Measurements from ENCODE around the gene PDE6H. TPM values are rescaled to one million over a fixed set of nuclear protein-coding genes. Genes with fewer than 3 reads are reported as not detected.

The PDE6H gene
- polyA plus RNA-seq, 1 donor (not counting 4 experiments of a cell fraction or from before 2014, with no cell fraction given), result not detected

- DNase-seq (ENCODE audit: low read depth, low spot score) (no peak), FAIRE-seq (peak; percentile 41)
- H3K9me1 ChIP-seq (ENCODE audit: control insufficient read depth, extremely low read depth, insufficient read depth, low read length), result no peaks in the 10 kb centered on the region
- TF ChIP-seq EZH2 (IDR thresholded peaks at IDR 0.05; ENCODE audit: low read length), result no peak
- TF ChIP-seq CTCF (optimal IDR thresholded peaks at IDR 0.05 in 1 of 3, IDR thresholded peaks at IDR 0.05 in 1 of 3, conservative IDR thresholded peaks at IDR 0.05 in 1 of 3; ENCODE audit: extremely low read depth in 1 of 3, insufficient read depth in 2 of 3, low read length in 3 of 3), result peak in 2 of 3 experiments; percentile 28 to 42
- H3K4me2 ChIP-seq (ENCODE audit: control insufficient read depth, extremely low read depth, insufficient read depth, low read depth, low read length), result no peak overlapping the region
- no peak overlapping the region for H2AFZ ChIP-seq (ENCODE audit: control insufficient read depth, low read length)
- H4K20me1 ChIP-seq (ENCODE audit: control insufficient read depth, extremely low read depth, insufficient read depth, low read length), result no peaks in the 10 kb centered on the region
- peaks cover 0 to 2% of the 10 kb centered on the region in 2 experiments for H3K36me3 ChIP-seq (ENCODE audit: control insufficient read depth in 2 of 2, extremely low read depth in 1 of 2, insufficient read depth in 2 of 2, low read length in 2 of 2)
- H3K27me3 ChIP-seq (ENCODE audit: control insufficient read depth, extremely low read depth, insufficient read depth, low read length), result no peaks in the 10 kb centered on the region
- no peaks in the 10 kb centered on the region for H3K9me3 ChIP-seq (ENCODE audit: control insufficient read depth, low read depth, low read length)
- no peak overlapping the region for H3K9ac ChIP-seq (ENCODE audit: control insufficient read depth, extremely low read depth, insufficient read depth, low read length)
- no peaks in the 10 kb centered on the region for H3K79me2 ChIP-seq (ENCODE audit: control insufficient read depth, insufficient read depth, low read length)
- H3K27ac ChIP-seq (ENCODE audit: control insufficient read depth, insufficient read depth, low read length), result no peak overlapping the region
- no peak overlapping the region for H3K4me3 ChIP-seq (ENCODE audit: control insufficient read depth in 2 of 3, extremely low read depth in 1 of 3, insufficient read depth in 2 of 3, low read depth in 1 of 3, low read length in 3 of 3)
- peaks cover 3% of the 10 kb centered on the region for H3K4me1 ChIP-seq (ENCODE audit: control insufficient read depth, extremely low read depth, insufficient read depth, low read length)
- dilution Hi-C loops (cut with MboI; ENCODE audit: extremely low pct_ligation_motif_present, low sequenced_read_pairs), result no loop called here
These were observed 35.2 kb upstream of the PDE6H start for GRCh38 chr12:14937689-14938088.

GRCh38 chr12:14938301-14938700 lies 34.5 kb upstream of the PDE6H start, which contains the start of gene ERP27:
Gene ERP27, minus strand, starts transcription at chr12:14938537. Its CDS starts 29 bp downstream, at chr12:14938508.
- H3K36me3 ChIP-seq (ENCODE audit: control insufficient read depth in 2 of 2, extremely low read depth in 1 of 2, insufficient read depth in 2 of 2, low read length in 2 of 2), result peaks cover 0 to 2% of the 10 kb centered on the region in 2 experiments
- no peak for FAIRE-seq
- H3K27me3 ChIP-seq (ENCODE audit: control insufficient read depth, extremely low read depth, insufficient read depth, low read length), result no peaks in the 10 kb centered on the region
- H3K9me3 ChIP-seq (ENCODE audit: control insufficient read depth, low read depth, low read length), result no peaks in the 10 kb centered on the region
- no peak within 1 kb of the TSS for H3K4me3 ChIP-seq (ENCODE audit: control insufficient read depth in 2 of 3, extremely low read depth in 1 of 3, insufficient read depth in 2 of 3, low read depth in 1 of 3, low read length in 3 of 3)
- no peaks in the 10 kb centered on the region for H3K9me1 ChIP-seq (ENCODE audit: control insufficient read depth, extremely low read depth, insufficient read depth, low read length)
- H2AFZ ChIP-seq (ENCODE audit: control insufficient read depth, low read length), result no peak within 1 kb of the TSS
- TF ChIP-seq EZH2 (IDR thresholded peaks at IDR 0.05; ENCODE audit: low read length) (no peak), CTCF (optimal IDR thresholded peaks at IDR 0.05 in 1 of 3, IDR thresholded peaks at IDR 0.05 in 1 of 3, conservative IDR thresholded peaks at IDR 0.05 in 1 of 3; ENCODE audit: extremely low read depth in 1 of 3, insufficient read depth in 2 of 3, low read length in 3 of 3) (no peak)
- dilution Hi-C loops (cut with MboI; ENCODE audit: extremely low pct_ligation_motif_present, low sequenced_read_pairs), result no loop called here
- H4K20me1 ChIP-seq (ENCODE audit: control insufficient read depth, extremely low read depth, insufficient read depth, low read length), result no peaks in the 10 kb centered on the region
- peaks cover 3% of the 10 kb centered on the region for H3K4me1 ChIP-seq (ENCODE audit: control insufficient read depth, extremely low read depth, insufficient read depth, low read length)
- H3K27ac ChIP-seq (ENCODE audit: control insufficient read depth, insufficient read depth, low read length), result no peak within 1 kb of the TSS
- H3K79me2 ChIP-seq (ENCODE audit: control insufficient read depth, insufficient read depth, low read length), result no peaks in the 10 kb centered on the region
- DNase-seq (ENCODE audit: low read depth, low spot score), result no peak
- no peak within 1 kb of the TSS for H3K9ac ChIP-seq (ENCODE audit: control insufficient read depth, extremely low read depth, insufficient read depth, low read length)
- H3K4me2 ChIP-seq (ENCODE audit: control insufficient read depth, extremely low read depth, insufficient read depth, low read depth, low read length), result peak within 1 kb of the TSS; percentile 16

Measured in keratinocyte (primary cell).